K562 (cell line): ENCODE data around the gene FOXL2NB.

Experiments
- CGGBP1 ChIP-seq: fragments of 250-450 bp; sonication (Bioruptor Pico); IDR thresholded peaks from 2 replicates; pipeline ENCODE4 v1.9.0; 2021; ENCODE audit warnings: mild to moderate bottlenecking
- CTCF ChIP-seq, 3 experiments: IDR thresholded peaks in 2 of 3; conservative IDR thresholded peaks in 1 of 3; 2 replicates each; pipeline ENCODE4 v1.5.1; 2011 to 2012; ENCODE audit warnings: low read length in 3 of 3, mild to moderate bottlenecking in 3 of 3, control low read depth in 2 of 3, improper control_type of control experiment in 1 of 3, inconsistent platforms in 1 of 3, low read depth in 1 of 3, mixed read lengths in 1 of 3, moderate library complexity in 1 of 3; ENCODE audit not compliant: insufficient read depth in 2 of 3
- FOXK1 ChIP-seq: sonication (generic); formaldehyde crosslinking; IDR thresholded peaks from 2 replicates; pipeline ENCODE4 v1.8.0; 2022; ENCODE audit warnings: missing genetic modification reagents, mild to moderate bottlenecking, borderline replicate concordance
- GABPA ChIP-seq: fragments of 200-800 bp; sonication (Bioruptor generic); conservative IDR thresholded peaks from 2 replicates; pipeline ENCODE4 v1.6.1; 2016; ENCODE audit warnings: low read depth, missing genetic modification characterization, missing compliant biosample characterization
- HMG20B ChIP-seq: fragments of 250-450 bp; sonication (Bioruptor Pico); IDR thresholded peaks from 2 replicates; pipeline ENCODE4 v1.5.0; 2021; ENCODE audit warnings: mild to moderate bottlenecking
- MYBL2 ChIP-seq, 2 experiments: fragments of 450-650 bp in 1 of 2; sonication (generic) in 1 of 2; formaldehyde crosslinking in 1 of 2; IDR thresholded peaks; 2 replicates each; pipeline versions ENCODE4 v1.6.1 to v1.8.1; 2017 to 2022; ENCODE audit warnings: borderline replicate concordance in 1 of 2, inconsistent platforms in 1 of 2, low read depth in 1 of 2, mild to moderate bottlenecking in 1 of 2, missing genetic modification reagents in 1 of 2, moderate library complexity in 1 of 2
- POLR2A ChIP-seq: fragments of 450-650 bp; conservative IDR thresholded peaks from 2 replicates; pipeline ENCODE4 v1.6.1; 2016
- RAD21 ChIP-seq, 2 experiments: fragments of 250-450 bp in 1 of 2; fragments of 450-650 bp in 1 of 2; sonication (Bioruptor Pico) in 1 of 2; formaldehyde crosslinking in 1 of 2; IDR thresholded peaks in 1 of 2; conservative IDR thresholded peaks in 1 of 2; 2 replicates each; pipeline versions ENCODE4 v1.4.0 to v1.8.0; 2020 to 2022; ENCODE audit warnings: mild to moderate bottlenecking in 2 of 2, moderate library complexity in 1 of 2
- SPI1 ChIP-seq: IDR thresholded peaks from 2 replicates; pipeline ENCODE4 v1.6.1; 2011; ENCODE audit warnings: low read depth, low read length, control low read depth, borderline replicate concordance
- TAF15 ChIP-seq: fragments of 200-400 bp; formaldehyde crosslinking; IDR thresholded peaks from 2 replicates; pipeline ENCODE4 v1.6.1; 2017; ENCODE audit warnings: mild to moderate bottlenecking, low read depth, low read length, moderate library complexity
- TFAP4 ChIP-seq: sonication (generic); formaldehyde crosslinking; IDR thresholded peaks from 2 replicates; pipeline ENCODE4 v1.8.0; 2022; ENCODE audit warnings: missing genetic modification reagents, mild to moderate bottlenecking, moderate library complexity, borderline replicate concordance
- ZNF174 ChIP-seq: fragments of 250-450 bp; sonication (Bioruptor Pico); IDR thresholded peaks from 2 replicates; pipeline ENCODE4 v1.4.0; 2020; ENCODE audit warnings: mild to moderate bottlenecking

GRCh38 chr3:138949002-138949418, 2.0 kb downstream of the FOXL2NB start:
- no peak for TF ChIP-seq MYBL2 (IDR thresholded peaks at IDR 0.05; ENCODE audit: low read depth)
- TF ChIP-seq MYBL2 (CRISPR knock-in tag; IDR thresholded peaks at IDR 0.05; ENCODE audit: borderline replicate concordance): no peak
- no peak for TF ChIP-seq CTCF (IDR thresholded peaks at IDR 0.05 in 2 of 3, conservative IDR thresholded peaks at IDR 0.05 in 1 of 3; ENCODE audit: insufficient read depth in 2 of 3, low read depth in 1 of 3, low read length in 3 of 3)
- no peak for TF ChIP-seq TFAP4 (CRISPR knock-in tag)
- no peak for TF ChIP-seq POLR2A
- no peak for TF ChIP-seq CGGBP1
- TF ChIP-seq HMG20B (CRISPR knock-in tag): no peak
- TF ChIP-seq TAF15: no peak
- TF ChIP-seq RAD21 (CRISPR knock-in tag; conservative IDR thresholded peaks at IDR 0.05 in 1 of 2, IDR thresholded peaks at IDR 0.05 in 1 of 2): no peak
- no peak for TF ChIP-seq FOXK1 (CRISPR knock-in tag)
- no peak for TF ChIP-seq SPI1
- no peak for TF ChIP-seq ZNF174 (CRISPR knock-in tag)
- no peak for TF ChIP-seq GABPA
